Subcutaneous abdominal adipose tissue (tissue), 5 donors: ENCODE data around the gene ISG20.

Experiments
- H3K27ac ChIP-seq: one replicate; pipeline ENCODE4 v1.7.0; 2013; ENCODE audit warnings: low read depth, mild to moderate bottlenecking, inconsistent platforms, low read length, moderate library complexity
- H3K27me3 ChIP-seq, 5 donors: one replicate each; pipeline ENCODE4 v1.7.0; 2013; ENCODE audit warnings: low read length in 5 of 5, inconsistent platforms in 1 of 5; ENCODE audit not compliant: control insufficient read depth in 5 of 5, insufficient read depth in 4 of 5
- H3K36me3 ChIP-seq, 5 donors: one replicate each; pipeline ENCODE4 v1.7.0; 2013; ENCODE audit warnings: low read length in 5 of 5; ENCODE audit not compliant: control insufficient read depth in 5 of 5, insufficient read depth in 5 of 5
- H3K4me1 ChIP-seq, 5 donors: one replicate each; pipeline ENCODE4 v1.7.0; 2013; ENCODE audit warnings: low read length in 5 of 5, mild to moderate bottlenecking in 3 of 5, moderate library complexity in 1 of 5; ENCODE audit not compliant: control insufficient read depth in 5 of 5, insufficient read depth in 5 of 5
- H3K4me3 ChIP-seq, 5 donors: one replicate each; pipeline ENCODE4 v1.7.0; 2013; ENCODE audit warnings: low read length in 5 of 5, low read depth in 1 of 5
- H3K9ac ChIP-seq, 5 donors: one replicate each; pipeline ENCODE4 v1.7.0; 2013; ENCODE audit warnings: low read length in 5 of 5, mild to moderate bottlenecking in 4 of 5, moderate library complexity in 3 of 5
- H3K9me3 ChIP-seq, 5 donors: one replicate each; pipeline ENCODE4 v1.7.0; 2013; ENCODE audit warnings: low read length in 5 of 5; ENCODE audit not compliant: control insufficient read depth in 5 of 5
- donor health status: healthy.
- donor health status: healthy.
- donor health status: healthy.
- donor health status: healthy.
- donor health status: healthy.

The ISG20 gene

DNA sequence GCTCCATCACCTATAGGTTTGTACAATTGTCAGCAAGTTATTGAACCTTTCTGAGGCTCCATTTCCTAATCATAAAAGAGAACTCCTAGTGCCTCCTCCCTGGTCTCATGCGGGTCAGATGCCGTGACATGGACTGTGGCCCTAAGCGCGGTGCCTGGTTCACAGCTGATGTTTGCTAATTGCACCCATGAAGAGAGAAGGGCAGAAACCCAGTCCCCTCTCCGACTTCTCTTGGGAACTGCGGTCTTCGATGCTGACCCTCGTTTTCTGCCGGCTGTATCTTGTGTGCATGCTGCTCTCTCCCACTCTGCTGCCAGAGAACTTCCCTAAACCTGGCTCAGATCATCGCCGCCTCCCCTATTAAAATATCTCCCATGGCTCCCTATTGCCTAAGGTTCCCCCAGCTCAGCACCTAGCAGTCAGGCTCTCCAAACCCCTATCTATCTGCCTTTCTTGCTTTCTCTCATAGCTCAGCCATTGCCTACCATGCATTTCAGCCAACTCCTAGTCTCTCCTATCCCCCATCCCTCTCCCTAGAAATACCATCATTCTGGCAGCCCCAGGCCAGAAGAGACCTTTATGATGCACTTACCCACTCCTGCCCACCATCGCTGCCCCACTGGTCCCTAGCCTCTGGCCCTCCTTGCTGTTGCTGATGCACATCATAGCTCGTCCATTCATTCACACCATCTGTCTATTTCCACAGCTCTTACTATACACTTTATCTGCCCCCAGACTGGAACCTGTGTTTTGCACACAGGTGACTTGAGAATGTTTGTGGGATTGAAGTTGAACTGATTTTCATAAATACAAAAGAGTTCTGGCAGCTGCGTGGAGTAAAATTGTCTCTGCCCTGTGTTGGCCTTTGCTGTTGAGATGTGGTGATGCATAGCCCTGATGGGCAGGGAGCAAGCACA lies 6.6 kb downstream of the ISG20 start:
- Histone ChIP-seq H3K27ac (no peak overlapping the region), H3K4me1 (peaks cover 0 to 27% (median 10%) of the 10 kb centered on the region in 5 donors), H3K36me3 (peaks cover 0 to 7% (median 0%) of the 10 kb centered on the region in 5 donors), H3K9me3 (no peaks in the 10 kb centered on the region), H3K27me3 (no peaks in the 10 kb centered on the region), H3K4me3 (no peak overlapping the region), H3K9ac (no peak overlapping the region)

- H3K4me3 ChIP-seq: no peak overlapping the region
- H3K9ac ChIP-seq: no peak overlapping the region
- peaks cover 0 to 7% (median 0%) of the 10 kb centered on the region in 5 donors for H3K36me3 ChIP-seq
- H3K9me3 ChIP-seq: no peaks in the 10 kb centered on the region
- no peak overlapping the region for H3K27ac ChIP-seq
- H3K4me1 ChIP-seq: peaks cover 0 to 26% (median 10%) of the 10 kb centered on the region in 5 donors
- no peaks in the 10 kb centered on the region for H3K27me3 ChIP-seq
These were observed 7.2 kb downstream of the ISG20 start for GRCh38 chr15:88646088-88646405.

DNA sequence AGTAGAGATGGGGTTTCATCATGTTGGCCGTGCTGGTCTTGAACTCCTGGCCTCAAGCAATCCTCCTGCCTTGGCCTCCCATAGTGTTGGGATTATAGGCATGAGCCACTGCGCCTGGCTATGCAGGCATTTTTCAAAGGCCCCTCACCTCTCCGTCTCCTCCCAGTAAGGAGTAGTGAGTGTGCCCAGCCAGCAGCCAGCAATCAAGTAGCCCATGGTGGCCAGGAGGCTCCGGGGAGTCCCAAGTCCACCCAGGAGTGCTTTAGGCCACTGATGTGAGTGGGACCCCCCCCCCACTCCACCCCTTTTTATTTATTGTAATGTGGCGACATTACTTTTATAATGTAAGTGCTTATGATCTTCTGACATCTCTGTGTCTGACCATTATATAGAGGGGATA lies 8.1 kb downstream of the ISG20 start:
- peaks cover 0 to 7% (median 0%) of the 10 kb centered on the region in 5 donors for H3K36me3 ChIP-seq
- peaks cover 0 to 26% (median 10%) of the 10 kb centered on the region in 5 donors for H3K4me1 ChIP-seq
- H3K27ac ChIP-seq: no peak overlapping the region
- no peaks in the 10 kb centered on the region for H3K9me3 ChIP-seq
- no peaks in the 10 kb centered on the region for H3K27me3 ChIP-seq
- H3K4me3 ChIP-seq: no peak overlapping the region
- no peak overlapping the region for H3K9ac ChIP-seq

DNA sequence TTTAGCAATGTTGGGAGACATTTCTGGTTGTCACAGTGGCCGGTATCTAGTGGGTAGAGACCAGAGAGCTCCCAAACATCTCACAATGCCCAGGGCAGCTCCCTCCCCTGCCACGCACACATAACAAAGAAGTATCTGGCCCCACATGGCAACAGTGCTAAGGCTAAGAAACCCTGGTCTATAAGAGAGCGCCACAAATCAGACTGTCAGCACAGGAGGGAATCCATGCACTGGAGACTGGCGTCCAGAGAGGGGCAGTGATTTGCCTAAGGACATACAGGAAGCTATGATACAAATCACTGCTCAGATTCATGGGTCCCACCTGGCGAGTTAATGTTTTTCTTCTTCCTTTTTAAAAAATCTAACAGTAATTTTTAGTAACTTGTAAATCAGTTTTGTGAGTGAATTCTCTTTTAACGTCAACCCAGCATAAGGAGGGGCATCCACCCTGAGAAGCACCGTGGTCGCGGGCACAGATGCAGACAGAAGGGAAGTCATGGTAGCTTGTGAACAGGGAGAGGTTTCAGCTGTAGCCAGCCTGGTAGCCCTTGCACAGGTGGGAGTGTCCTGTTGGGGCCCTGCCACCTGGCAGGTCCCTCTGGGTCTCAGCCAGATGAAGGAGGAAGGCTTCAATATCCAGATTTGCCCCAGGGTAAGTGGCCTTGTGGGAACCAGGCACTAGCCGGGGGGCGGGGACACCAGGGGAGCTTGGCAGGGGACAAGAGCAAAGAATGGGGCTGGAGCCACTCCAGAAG lies 8.7 kb downstream of the ISG20 start:
- Histone ChIP-seq H3K9me3 (no peaks in the 10 kb centered on the region), H3K4me1 (peaks cover 0 to 26% (median 10%) of the 10 kb centered on the region in 5 donors), H3K27me3 (no peaks in the 10 kb centered on the region), H3K36me3 (peaks cover 0 to 7% (median 0%) of the 10 kb centered on the region in 5 donors), H3K27ac (no peak overlapping the region), H3K4me3 (no peak overlapping the region), H3K9ac (no peak overlapping the region)

GRCh38 chr15:88648357-88649214 lies 9.8 kb downstream of the ISG20 start:
- Histone ChIP-seq H3K36me3 (peaks cover 0 to 7% (median 0%) of the 10 kb centered on the region in 5 donors), H3K9ac (peak overlapping the region in 2 of 5 donors; percentile 23 to 73), H3K4me1 (peaks cover 0 to 32% (median 10%) of the 10 kb centered on the region in 5 donors), H3K9me3 (no peaks in the 10 kb centered on the region), H3K27me3 (no peaks in the 10 kb centered on the region), H3K27ac (peak overlapping the region; percentile 53), H3K4me3 (no peak overlapping the region)

GRCh38 chr15:88649286-88649733 lies 10.5 kb downstream of the ISG20 start:
- H3K9me3 ChIP-seq: no peaks in the 10 kb centered on the region
- H3K9ac ChIP-seq: peak overlapping the region in 2 of 5 donors; percentile 33 to 73
- no peak overlapping the region for H3K4me3 ChIP-seq
- H3K4me1 ChIP-seq: peaks cover 0 to 32% (median 10%) of the 10 kb centered on the region in 5 donors
- H3K27ac ChIP-seq: peak overlapping the region; percentile 53
- H3K27me3 ChIP-seq: no peaks in the 10 kb centered on the region
- H3K36me3 ChIP-seq: peaks cover 0 to 7% (median 0%) of the 10 kb centered on the region in 5 donors

DNA sequence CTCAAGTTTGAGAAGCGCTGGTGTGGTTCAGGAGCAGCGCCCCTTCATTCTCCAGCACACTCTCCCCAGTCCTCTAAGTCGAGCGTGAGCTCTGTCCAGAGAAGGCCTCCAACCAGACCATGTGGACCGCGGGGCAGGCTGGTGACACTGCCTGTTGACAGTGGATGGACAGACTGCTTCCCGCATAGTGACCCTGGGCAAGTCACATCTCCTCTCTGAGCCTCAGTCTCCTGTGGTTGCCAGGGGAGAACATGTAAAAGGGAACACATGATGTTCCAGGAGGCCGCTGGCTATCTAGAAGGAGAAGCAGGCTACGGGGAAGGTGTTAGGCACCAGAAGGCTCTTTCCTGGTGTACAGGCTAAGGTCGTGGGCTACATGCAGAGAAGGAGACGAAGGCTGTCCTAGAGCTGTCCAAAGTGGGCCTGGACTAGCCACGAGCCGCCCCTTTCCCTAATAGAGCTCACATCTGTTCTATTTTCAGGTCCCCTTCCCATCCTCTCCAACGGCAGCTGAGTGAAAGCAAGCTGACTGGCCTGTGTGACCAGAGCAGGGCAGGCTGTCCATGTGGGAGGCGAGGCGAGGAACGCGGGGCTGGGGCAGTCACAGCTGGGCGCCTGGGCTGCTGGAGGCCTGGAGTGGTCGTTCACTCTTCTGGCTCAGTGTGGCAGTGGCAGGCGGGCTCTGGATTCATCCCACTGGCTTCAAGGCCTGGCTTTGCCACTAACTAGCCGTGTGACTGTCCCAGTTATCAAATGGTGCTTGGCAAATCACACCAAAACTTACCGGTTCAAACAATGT lies 11.1 kb downstream of the ISG20 start:
- Histone ChIP-seq H3K9ac (peak overlapping the region in 3 of 5 donors; percentile 0 to 73 (median 33)), H3K9me3 (no peaks in the 10 kb centered on the region), H3K36me3 (peaks cover 0 to 4% (median 0%) of the 10 kb centered on the region in 5 donors), H3K27me3 (no peaks in the 10 kb centered on the region), H3K27ac (peak overlapping the region; percentile 45), H3K4me1 (peaks cover 0 to 32% (median 10%) of the 10 kb centered on the region in 5 donors), H3K4me3 (no peak overlapping the region)

DNA sequence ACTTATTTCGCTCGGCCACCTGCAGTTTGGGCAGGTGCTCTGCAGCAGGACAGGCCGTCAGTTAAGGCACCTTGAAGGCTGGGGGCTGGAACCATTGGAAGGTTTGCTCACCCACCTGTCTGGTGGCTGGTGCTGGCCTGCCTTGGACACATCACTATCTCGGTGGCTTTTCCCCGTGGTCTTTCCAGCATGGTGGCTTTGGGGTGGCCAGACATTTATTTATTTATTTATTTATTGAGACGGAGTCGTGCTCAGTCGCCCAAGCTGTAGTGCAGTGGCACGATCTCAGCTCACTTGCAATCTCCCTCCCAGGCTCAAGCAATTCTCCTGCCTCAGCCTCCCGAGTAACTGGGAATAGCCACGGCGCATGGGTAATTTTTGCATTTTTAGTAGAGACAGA lies 11.7 kb downstream of the ISG20 start:
- Histone ChIP-seq H3K9ac (no peak overlapping the region), H3K27ac (no peak overlapping the region), H3K9me3 (no peaks in the 10 kb centered on the region)

GRCh38 chr15:88651136-88651732 lies 12.4 kb downstream of the ISG20 start:
- Histone ChIP-seq H3K36me3 (no peaks in the 10 kb centered on the region), H3K4me3 (no peak overlapping the region), H3K9ac (no peak overlapping the region), H3K9me3 (no peaks in the 10 kb centered on the region), H3K27ac (no peak overlapping the region), H3K27me3 (no peaks in the 10 kb centered on the region), H3K4me1 (peaks cover 0 to 32% (median 10%) of the 10 kb centered on the region in 5 donors)

More for the DNA sequence above, 11.7 kb downstream of the ISG20 start:
- no peak overlapping the region for H3K4me3 ChIP-seq
- H3K4me1 ChIP-seq: peaks cover 0 to 32% (median 10%) of the 10 kb centered on the region in 5 donors
- H3K27me3 ChIP-seq: no peaks in the 10 kb centered on the region
- no peaks in the 10 kb centered on the region for H3K36me3 ChIP-seq
